ENCODE measurements around the gene MARK3.
A peak's percentile ranks its signal among the peaks of the same experiment; 100 is the strongest.

The MARK3 gene

DNA sequence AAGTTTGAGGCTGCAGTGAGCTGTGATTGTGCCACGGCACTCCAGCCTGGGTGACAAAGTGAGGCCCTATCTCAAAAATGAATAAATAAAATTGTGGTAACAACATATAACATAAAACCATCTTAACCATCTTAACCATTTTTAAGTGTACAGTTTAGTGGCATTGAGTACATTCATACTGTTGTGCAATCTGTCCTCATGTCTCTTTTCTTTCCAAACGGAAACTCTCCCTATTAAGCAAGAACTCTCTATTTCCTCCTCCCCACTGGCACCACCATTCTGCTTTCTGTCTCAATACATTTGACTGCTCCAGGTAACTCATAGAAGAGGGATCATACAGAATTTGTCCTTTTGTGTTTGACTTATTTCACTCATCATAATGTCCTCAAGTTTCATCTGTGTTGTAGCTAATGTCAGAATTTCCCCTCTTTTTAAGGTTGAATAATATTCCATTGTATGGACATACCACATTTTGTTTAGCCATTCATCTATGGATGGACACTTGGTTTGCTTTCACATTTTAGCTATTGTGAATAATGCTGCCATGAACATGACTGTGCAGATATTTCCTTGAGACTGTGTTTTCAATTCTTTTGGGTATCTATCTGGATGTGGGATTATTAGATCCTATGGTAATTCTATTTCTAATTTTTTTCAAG, 4.4 kb upstream of the MARK3 start:
- Mint-ChIP-seq H3K4me3 (no peak overlapping the region), H3K9me3 (no peaks in the 10 kb centered on the region), H3K36me3 (ENCODE audit: low read depth) (no peaks in the 10 kb centered on the region), H3K27me3 (ENCODE audit: low read depth) (peaks cover 18% of the 10 kb centered on the region), H3K4me1 (peaks cover 8% of the 10 kb centered on the region), H3K27ac (no peak overlapping the region)
- TF ChIP-seq, protein P1, sequence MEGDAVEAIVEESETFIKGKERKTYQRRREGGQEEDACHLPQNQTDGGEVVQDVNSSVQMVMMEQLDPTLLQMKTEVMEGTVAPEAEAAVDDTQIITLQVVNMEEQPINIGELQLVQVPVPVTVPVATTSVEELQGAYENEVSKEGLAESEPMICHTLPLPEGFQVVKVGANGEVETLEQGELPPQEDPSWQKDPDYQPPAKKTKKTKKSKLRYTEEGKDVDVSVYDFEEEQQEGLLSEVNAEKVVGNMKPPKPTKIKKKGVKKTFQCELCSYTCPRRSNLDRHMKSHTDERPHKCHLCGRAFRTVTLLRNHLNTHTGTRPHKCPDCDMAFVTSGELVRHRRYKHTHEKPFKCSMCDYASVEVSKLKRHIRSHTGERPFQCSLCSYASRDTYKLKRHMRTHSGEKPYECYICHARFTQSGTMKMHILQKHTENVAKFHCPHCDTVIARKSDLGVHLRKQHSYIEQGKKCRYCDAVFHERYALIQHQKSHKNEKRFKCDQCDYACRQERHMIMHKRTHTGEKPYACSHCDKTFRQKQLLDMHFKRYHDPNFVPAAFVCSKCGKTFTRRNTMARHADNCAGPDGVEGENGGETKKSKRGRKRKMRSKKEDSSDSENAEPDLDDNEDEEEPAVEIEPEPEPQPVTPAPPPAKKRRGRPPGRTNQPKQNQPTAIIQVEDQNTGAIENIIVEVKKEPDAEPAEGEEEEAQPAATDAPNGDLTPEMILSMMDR (IDR thresholded peaks at IDR 0.05; ENCODE audit: unreplicated experiment in 3 of 3), result no peak

DNA sequence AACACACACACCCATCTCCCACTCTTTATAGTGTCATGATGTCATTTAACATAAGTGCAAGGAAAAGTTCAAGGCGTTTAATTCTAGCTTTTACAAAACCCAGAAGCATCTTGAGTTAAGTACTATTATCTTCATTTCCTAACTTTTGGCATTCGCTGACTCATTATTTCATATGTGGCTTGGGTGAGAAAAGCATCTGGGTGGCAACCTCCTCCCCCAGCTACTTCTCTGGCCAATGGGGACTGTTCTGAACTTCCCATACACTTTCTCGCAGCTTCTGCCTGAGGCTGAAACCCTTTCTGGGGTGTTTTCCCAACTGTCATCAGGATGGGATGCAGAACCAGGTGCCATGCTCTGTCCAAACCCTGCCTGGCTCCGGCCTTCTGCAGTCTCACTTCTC, 2.8 kb upstream of the MARK3 start:
- Mint-ChIP-seq H3K4me3 (peak overlapping the region in 2 of 3 experiments; percentile 3 to 18), H3K4me1 (peaks cover 13% of the 10 kb centered on the region), H3K9me3 (no peaks in the 10 kb centered on the region), H3K27ac (no peak overlapping the region), H3K27me3 (ENCODE audit: low read depth) (peaks cover 18% of the 10 kb centered on the region), H3K36me3 (ENCODE audit: low read depth) (no peaks in the 10 kb centered on the region)
- TF ChIP-seq, protein P1 (IDR thresholded peaks at IDR 0.05; ENCODE audit: unreplicated experiment in 3 of 3), result no peak

GRCh38 chr14:103384450-103385151, 614 bp upstream of the MARK3 start:
- Mint-ChIP-seq H3K4me1 (peaks cover 11% of the 10 kb centered on the region), H3K36me3 (ENCODE audit: low read depth) (peaks cover 3% of the 10 kb centered on the region), H3K27me3 (ENCODE audit: low read depth) (peaks cover 17% of the 10 kb centered on the region), H3K4me3 (peak overlapping the region; percentile 92 to 97 (median 93)), H3K27ac (peak overlapping the region; percentile 91 to 98 (median 96)), H3K9me3 (no peaks in the 10 kb centered on the region)
- TF ChIP-seq, protein P1 (IDR thresholded peaks at IDR 0.05; ENCODE audit: unreplicated experiment in 3 of 3), result no peak

DNA sequence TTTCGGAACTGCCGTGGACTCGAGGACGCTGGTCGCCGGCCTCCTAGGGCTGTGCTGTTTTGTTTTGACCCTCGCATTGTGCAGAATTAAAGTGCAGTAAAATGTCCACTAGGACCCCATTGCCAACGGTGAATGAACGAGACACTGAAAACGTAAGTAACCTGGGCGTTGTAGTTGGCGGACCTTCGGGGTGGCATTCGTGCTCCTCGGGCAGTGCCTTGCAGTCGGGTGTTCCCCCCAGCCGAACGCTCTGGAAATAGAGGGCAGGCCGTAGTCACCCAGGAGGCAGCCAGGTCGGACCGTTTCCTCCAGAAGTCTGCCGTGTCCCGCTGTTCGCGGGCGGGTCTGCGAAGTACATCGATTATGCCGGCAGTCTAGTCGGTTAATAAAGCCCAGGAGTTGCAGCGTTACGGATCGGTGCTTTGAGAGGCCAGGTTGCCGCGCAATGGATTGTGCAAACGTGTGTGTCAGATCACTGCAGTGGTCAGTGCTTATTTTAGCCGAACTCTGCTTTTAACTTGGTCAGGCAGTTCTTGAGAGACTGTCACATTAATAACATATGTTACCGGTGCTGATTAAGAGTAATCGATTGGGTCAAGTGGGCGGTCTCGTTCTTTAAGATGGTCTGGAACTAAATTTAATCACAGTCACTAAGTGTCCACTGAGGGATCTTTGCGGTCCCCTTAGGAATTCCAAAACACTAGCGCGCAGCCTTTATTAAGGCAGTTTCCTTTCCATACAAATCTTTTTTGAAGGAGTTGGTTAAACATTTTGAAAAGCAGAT, 906 bp downstream of the MARK3 start:
- H3K27me3 Mint-ChIP-seq (ENCODE audit: low read depth), result peaks cover 9% of the 10 kb centered on the region
- H3K4me1 Mint-ChIP-seq, result peaks cover 14% of the 10 kb centered on the region
- TF ChIP-seq, protein P1 (IDR thresholded peaks at IDR 0.05; ENCODE audit: unreplicated experiment in 3 of 3), result no peak
- H3K36me3 Mint-ChIP-seq (ENCODE audit: low read depth), result peaks cover 3% of the 10 kb centered on the region
- H3K27ac Mint-ChIP-seq, result peak overlapping the region; percentile 98 to 99 (median 98)
- peak overlapping the region; percentile 97 to 100 (median 99) for H3K4me3 Mint-ChIP-seq
- H3K9me3 Mint-ChIP-seq, result no peaks in the 10 kb centered on the region

DNA sequence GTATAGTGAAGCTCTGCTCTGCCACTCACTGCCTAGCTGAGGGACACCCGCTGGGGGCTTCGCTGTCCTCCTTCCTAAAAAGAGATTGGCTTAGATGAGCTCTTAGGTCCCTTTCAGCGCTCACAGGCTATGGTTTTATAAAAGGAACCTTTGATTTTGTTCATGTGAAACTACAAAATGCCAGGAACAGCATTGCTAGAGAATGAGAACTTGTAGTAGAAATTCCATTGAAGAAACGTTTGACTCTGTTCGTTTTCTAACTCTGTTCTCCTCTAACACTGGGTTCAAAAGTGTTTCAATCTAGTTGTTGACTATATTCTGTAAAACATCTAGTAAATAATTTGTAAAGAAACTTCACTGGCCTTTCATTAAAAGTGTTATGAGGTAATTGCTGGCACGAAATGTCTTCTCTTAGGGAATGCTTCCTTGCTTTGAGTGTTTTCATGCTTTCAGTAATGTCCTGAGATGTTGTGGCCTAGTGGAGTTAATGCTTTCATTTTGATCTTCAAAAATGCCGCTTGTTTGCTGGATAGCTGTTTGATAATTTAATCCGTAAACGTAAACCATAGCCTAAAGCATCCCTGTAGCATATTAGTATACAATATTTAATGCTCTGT, 1.6 kb downstream of the MARK3 start:
- Mint-ChIP-seq H3K27ac (peak overlapping the region; percentile 98 to 99 (median 98)), H3K4me1 (peaks cover 15% of the 10 kb centered on the region), H3K9me3 (no peaks in the 10 kb centered on the region), H3K27me3 (ENCODE audit: low read depth) (peaks cover 9% of the 10 kb centered on the region), H3K4me3 (peak overlapping the region; percentile 97 to 100 (median 99)), H3K36me3 (ENCODE audit: low read depth) (peaks cover 3% of the 10 kb centered on the region)
- TF ChIP-seq, protein P1 (IDR thresholded peaks at IDR 0.05; ENCODE audit: unreplicated experiment in 3 of 3), result no peak

All from nephron (organoid).